HEK293 (cell line): ENCODE measurements around the gene KAT7.

Experiments used
- CTCF ChIA-PET: fragments of 350-600 bp; formaldehyde crosslinking; extraction: SDS; loops from one replicate; lab custom pipeline; 2021; ENCODE audit warnings: antibody characterized with exemption; lab: Yijun Ruan, JAX
- POLR2A ChIA-PET: fragments of 300-600 bp; formaldehyde crosslinking; extraction: SDS; loops from one replicate; lab custom pipeline; 2020; ENCODE audit warnings: antibody characterized with exemption, inconsistent platforms; lab: Yijun Ruan, JAX
- H3K27ac ChIP-seq: fragments of 200-500 bp; sonication (Bioruptor generic); 2 replicates; pipeline ENCODE4 v1.5.1; 2014; ENCODE audit warnings: low read depth, low read length, control low read depth, inconsistent platforms; ENCODE audit errors: extremely low read depth
- H3K36me3 ChIP-seq, 2 experiments: fragments of 200-500 bp in 1 of 2; sonication (Bioruptor generic) in 1 of 2; 1 replicate in 1 of 2; 2 replicates in 1 of 2; pipeline ENCODE4 v1.5.1; 2014 to 2017; ENCODE audit warnings: inconsistent platforms in 2 of 2, low read length in 2 of 2; ENCODE audit not compliant: control insufficient read depth in 2 of 2, insufficient read depth in 1 of 2
- H3K4me1 ChIP-seq: fragments of 200-500 bp; sonication (Bioruptor generic); 2 replicates; pipeline ENCODE4 v1.5.1; 2014; ENCODE audit warnings: mild to moderate bottlenecking, low read length, inconsistent platforms; ENCODE audit not compliant: control insufficient read depth, insufficient read depth
- H3K4me3 ChIP-seq: 2 replicates; pipeline ENCODE4 v1.5.1; 2011; ENCODE audit warnings: low read depth, mild to moderate bottlenecking, control low read depth, low read length, moderate library complexity
- H3K9me3 ChIP-seq: fragments of 200-500 bp; sonication (Bioruptor generic); 2 replicates; pipeline ENCODE4 v1.5.1; 2014; ENCODE audit warnings: low read depth, low read length, inconsistent platforms; ENCODE audit not compliant: control insufficient read depth, insufficient read depth
- PATZ1 ChIP-seq: fragments of 450-650 bp; formaldehyde crosslinking; IDR thresholded peaks from 2 replicates; pipeline ENCODE4 v1.5.1; 2016; ENCODE audit warnings: missing biosample characterization, missing genetic modification characterization
- PRDM1 ChIP-seq: fragments of 450-650 bp; formaldehyde crosslinking; IDR thresholded peaks from 2 replicates; pipeline ENCODE4; 2016; ENCODE audit warnings: missing biosample characterization, missing genetic modification characterization
- PRDM10 ChIP-seq: fragments of 450-650 bp; formaldehyde crosslinking; IDR thresholded peaks from 2 replicates; pipeline ENCODE4 v1.5.1; 2016; ENCODE audit warnings: missing biosample characterization, missing genetic modification characterization
- PRDM6 ChIP-seq: fragments of 450-650 bp; formaldehyde crosslinking; IDR thresholded peaks from 2 replicates; pipeline ENCODE4 v1.5.1; 2017; ENCODE audit warnings: missing biosample characterization, missing genetic modification characterization
- TRIM28 ChIP-seq: IDR thresholded peaks from 2 replicates; pipeline ENCODE4 v1.6.1; 2011; ENCODE audit warnings: low read length, control low read depth, borderline replicate concordance
- TSHZ1 ChIP-seq: fragments of 450-650 bp; formaldehyde crosslinking; IDR thresholded peaks from 2 replicates; pipeline ENCODE4 v1.5.1; 2016; ENCODE audit warnings: missing biosample characterization, missing genetic modification characterization, borderline replicate concordance
- ZBTB1 ChIP-seq: fragments of 450-650 bp; formaldehyde crosslinking; IDR thresholded peaks from 2 replicates; pipeline ENCODE4 v1.5.1; 2016; ENCODE audit warnings: missing biosample characterization, missing genetic modification characterization
- ZBTB44 ChIP-seq: fragments of 450-650 bp; IDR thresholded peaks from 2 replicates; pipeline ENCODE4 v1.5.1; 2018; ENCODE audit warnings: missing biosample characterization, mild to moderate bottlenecking, missing genetic modification characterization
- ZBTB7A ChIP-seq: fragments of 450-650 bp; formaldehyde crosslinking; IDR thresholded peaks from 2 replicates; pipeline ENCODE4 v1.5.1; 2016; ENCODE audit warnings: low read depth, missing biosample characterization, missing genetic modification characterization
- ZNF335 ChIP-seq: fragments of 450-650 bp; formaldehyde crosslinking; conservative IDR thresholded peaks from 2 replicates; pipeline ENCODE4 v1.5.1; 2016; ENCODE audit warnings: missing biosample characterization, missing genetic modification characterization
- ZNF398 ChIP-seq: fragments of 450-650 bp; formaldehyde crosslinking; IDR thresholded peaks from 2 replicates; pipeline ENCODE4 v1.5.1; 2017; ENCODE audit warnings: missing biosample characterization, missing genetic modification characterization
- ZNF416 ChIP-seq: fragments of 450-650 bp; formaldehyde crosslinking; IDR thresholded peaks from 2 replicates; pipeline ENCODE4 v1.5.1; 2016; ENCODE audit warnings: missing biosample characterization, missing genetic modification characterization
- ZNF48 ChIP-seq: fragments of 450-650 bp; formaldehyde crosslinking; IDR thresholded peaks from 2 replicates; pipeline ENCODE4 v1.5.1; 2016; ENCODE audit warnings: missing biosample characterization, missing genetic modification characterization
- ZNF571 ChIP-seq: fragments of 450-650 bp; formaldehyde crosslinking; IDR thresholded peaks from 2 replicates; pipeline ENCODE4 v1.5.0; 2017; ENCODE audit warnings: missing biosample characterization, missing genetic modification characterization
- ZNF654 ChIP-seq: fragments of 450-650 bp; formaldehyde crosslinking; IDR thresholded peaks from 2 replicates; pipeline ENCODE4 v1.5.1; 2016; ENCODE audit warnings: low read depth, missing biosample characterization, missing genetic modification characterization
- ZNF677 ChIP-seq: fragments of 450-650 bp; IDR thresholded peaks from 2 replicates; pipeline ENCODE4 v1.5.0; 2018; ENCODE audit warnings: missing biosample characterization, mild to moderate bottlenecking, missing genetic modification characterization, moderate library complexity
- ZNF777 ChIP-seq: fragments of 450-650 bp; formaldehyde crosslinking; IDR thresholded peaks from 2 replicates; pipeline ENCODE4 v1.5.1; 2017; ENCODE audit warnings: missing biosample characterization, missing genetic modification characterization, borderline replicate concordance
- ZNF837 ChIP-seq: fragments of 450-650 bp; formaldehyde crosslinking; IDR thresholded peaks from 2 replicates; pipeline ENCODE4 v1.5.1; 2016; ENCODE audit warnings: missing biosample characterization, missing genetic modification characterization

KAT7 gene

GRCh38 chr17:49741009-49741691, 47.3 kb upstream of the KAT7 start (continued):
- TF ChIP-seq PATZ1 (tag by site-specific recombination) (no peak), TSHZ1 (tag by site-specific recombination) (no peak), ZNF335 (tag by site-specific recombination) (no peak), PRDM10 (no peak), ZNF416 (tag by site-specific recombination) (no peak), ZNF48 (tag by site-specific recombination) (no peak), PRDM1 (no peak)

- no peaks in the 10 kb centered on the region for H3K9me3 ChIP-seq
- no peaks in the 10 kb centered on the region; a peak in 1 of 3 replicates for H3K36me3 ChIP-seq
- ChIA-PET POLR2A (interaction anchor here (5.4 kb wide), 1 partner anchor 22 kb away, joined by 27 read pairs; the partner anchor contains the start of gene FAM117A), CTCF (interaction anchor here (0.7 to 1.2 kb wide), 3 partner anchors 9 to 174 kb away, joined by 3 read pairs; no protein-coding TSS in a partner anchor)
- no peak overlapping the region for H3K27ac ChIP-seq
- H3K4me3 ChIP-seq = no peak overlapping the region
- no peaks in the 10 kb centered on the region for H3K4me1 ChIP-seq
- TF ChIP-seq ZNF398 (tag by site-specific recombination) (no peak), ZBTB1 (tag by site-specific recombination) (no peak), ZNF571 (tag by site-specific recombination) (no peak), ZNF677 (tag by site-specific recombination) (no peak), ZNF837 (tag by site-specific recombination) (no peak), ZBTB7A (tag by site-specific recombination) (no peak), PRDM6 (no peak), ZBTB44 (tag by site-specific recombination) (no peak), ZNF777 (tag by site-specific recombination) (no peak), TRIM28 (no peak), ZNF654 (tag by site-specific recombination) (no peak)
Measured at GRCh38 chr17:49741692-49742076, 46.8 kb upstream of the KAT7 start.
